Subcutaneous abdominal adipose tissue (tissue), 5 donors: ENCODE measurements around the gene PRPF39.
A peak's percentile ranks its signal among the peaks of the same experiment; 100 is the strongest.

ENCODE experiments used
- H3K27ac ChIP-seq: one replicate; pipeline ENCODE4 v1.7.0; 2013; ENCODE audit warnings: low read depth, mild to moderate bottlenecking, inconsistent platforms, low read length, moderate library complexity
- H3K27me3 ChIP-seq, 5 donors: one replicate each; pipeline ENCODE4 v1.7.0; 2013; ENCODE audit warnings: low read length in 5 of 5, inconsistent platforms in 1 of 5; ENCODE audit not compliant: control insufficient read depth in 5 of 5, insufficient read depth in 4 of 5
- H3K36me3 ChIP-seq, 5 donors: one replicate each; pipeline ENCODE4 v1.7.0; 2013; ENCODE audit warnings: low read length in 5 of 5; ENCODE audit not compliant: control insufficient read depth in 5 of 5, insufficient read depth in 5 of 5
- H3K4me1 ChIP-seq, 5 donors: one replicate each; pipeline ENCODE4 v1.7.0; 2013; ENCODE audit warnings: low read length in 5 of 5, mild to moderate bottlenecking in 3 of 5, moderate library complexity in 1 of 5; ENCODE audit not compliant: control insufficient read depth in 5 of 5, insufficient read depth in 5 of 5
- H3K4me3 ChIP-seq, 5 donors: one replicate each; pipeline ENCODE4 v1.7.0; 2013; ENCODE audit warnings: low read length in 5 of 5, low read depth in 1 of 5
- H3K9ac ChIP-seq, 5 donors: one replicate each; pipeline ENCODE4 v1.7.0; 2013; ENCODE audit warnings: low read length in 5 of 5, mild to moderate bottlenecking in 4 of 5, moderate library complexity in 3 of 5
- H3K9me3 ChIP-seq, 5 donors: one replicate each; pipeline ENCODE4 v1.7.0; 2013; ENCODE audit warnings: low read length in 5 of 5; ENCODE audit not compliant: control insufficient read depth in 5 of 5
- donor health status: healthy.
- donor health status: healthy.
- donor health status: healthy.
- donor health status: healthy.
- donor health status: healthy.

Gene PRPF39, protein sequence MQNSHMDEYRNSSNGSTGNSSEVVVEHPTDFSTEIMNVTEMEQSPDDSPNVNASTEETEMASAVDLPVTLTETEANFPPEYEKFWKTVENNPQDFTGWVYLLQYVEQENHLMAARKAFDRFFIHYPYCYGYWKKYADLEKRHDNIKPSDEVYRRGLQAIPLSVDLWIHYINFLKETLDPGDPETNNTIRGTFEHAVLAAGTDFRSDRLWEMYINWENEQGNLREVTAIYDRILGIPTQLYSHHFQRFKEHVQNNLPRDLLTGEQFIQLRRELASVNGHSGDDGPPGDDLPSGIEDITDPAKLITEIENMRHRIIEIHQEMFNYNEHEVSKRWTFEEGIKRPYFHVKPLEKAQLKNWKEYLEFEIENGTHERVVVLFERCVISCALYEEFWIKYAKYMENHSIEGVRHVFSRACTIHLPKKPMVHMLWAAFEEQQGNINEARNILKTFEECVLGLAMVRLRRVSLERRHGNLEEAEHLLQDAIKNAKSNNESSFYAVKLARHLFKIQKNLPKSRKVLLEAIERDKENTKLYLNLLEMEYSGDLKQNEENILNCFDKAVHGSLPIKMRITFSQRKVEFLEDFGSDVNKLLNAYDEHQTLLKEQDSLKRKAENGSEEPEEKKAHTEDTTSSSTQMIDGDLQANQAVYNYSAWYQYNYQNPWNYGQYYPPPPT

DNA sequence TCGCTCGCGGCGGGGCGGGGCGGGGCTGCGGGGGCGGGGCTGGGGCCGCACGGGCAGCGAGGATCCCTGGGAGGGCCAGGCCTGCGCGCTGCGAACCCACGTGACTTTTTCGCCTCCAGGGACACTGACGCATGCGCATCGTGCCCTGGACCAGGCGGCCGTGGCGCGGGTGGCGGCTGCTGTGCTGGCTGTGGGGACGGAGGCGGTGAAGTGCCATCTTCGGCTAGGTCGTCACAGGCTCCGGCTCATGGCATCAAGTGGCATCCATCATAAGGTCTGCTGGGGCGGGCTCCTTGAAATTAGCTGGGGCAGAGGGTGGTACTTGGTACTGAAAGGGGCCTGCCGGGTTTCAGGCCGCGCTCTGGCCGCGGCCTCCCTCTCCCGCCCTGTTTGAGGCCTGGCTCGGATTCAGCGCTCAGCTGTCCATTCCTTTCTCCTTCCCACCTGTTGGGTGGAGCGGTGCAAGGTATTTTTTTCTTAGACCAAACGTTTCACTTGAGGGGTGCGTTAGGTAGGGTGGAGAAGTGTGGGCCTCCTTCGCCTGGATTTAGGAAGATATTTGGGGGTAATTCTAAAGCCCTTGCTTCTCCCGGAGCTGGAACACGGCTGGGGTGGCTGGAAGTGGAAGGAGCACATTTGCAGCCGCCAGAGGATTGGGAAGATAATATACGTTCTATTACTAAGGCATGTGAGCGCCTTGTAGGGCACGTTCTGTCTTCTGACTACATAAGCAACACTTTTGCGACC, at the start of gene PRPF39:
TSS of gene PRPF39 (plus strand) at position 141 of the 747 bp plus-strand sequence. CDS start 11,124 bp downstream, outside the sequence.
- H3K27me3 ChIP-seq: no peaks in the 10 kb centered on the region
- peak within 1 kb of the TSS; percentile 64 to 94 (median 89) for H3K9ac ChIP-seq
- H3K9me3 ChIP-seq: no peaks in the 10 kb centered on the region
- no peaks in the 10 kb centered on the region for H3K36me3 ChIP-seq
- H3K27ac ChIP-seq: peak within 1 kb of the TSS; percentile 83
- H3K4me3 ChIP-seq: peak within 1 kb of the TSS; percentile 81 to 94 (median 85)
- peaks cover 0 to 35% (median 27%) of the 10 kb centered on the region in 5 donors for H3K4me1 ChIP-seq

DNA sequence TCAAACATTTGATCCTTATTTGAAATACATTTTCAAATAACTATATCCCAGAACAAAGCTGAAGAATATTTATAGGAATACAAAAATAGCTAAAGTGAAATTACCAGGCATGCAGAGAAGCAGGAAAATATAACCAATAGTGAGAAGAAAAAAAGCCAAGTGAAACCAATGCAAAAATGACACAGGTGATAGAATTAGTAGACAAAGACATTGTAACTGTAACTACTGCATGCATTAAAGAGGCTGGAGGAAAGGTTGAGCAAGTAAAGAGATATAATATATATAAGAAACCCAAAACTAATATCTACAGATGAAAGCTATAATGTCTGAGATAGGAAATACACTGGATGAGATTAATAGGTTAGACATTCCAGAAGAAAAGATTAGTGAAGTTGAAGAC, 49.2 kb upstream of the PRPF39 start:
- Histone ChIP-seq H3K4me1 (peaks cover 0 to 2% (median 0%) of the 10 kb centered on the region in 5 donors), H3K27me3 (no peaks in the 10 kb centered on the region), H3K27ac (no peak overlapping the region), H3K9me3 (no peaks in the 10 kb centered on the region), H3K36me3 (peaks cover 27 to 49% (median 40%) of the 10 kb centered on the region in 5 donors), H3K9ac (no peak overlapping the region), H3K4me3 (no peak overlapping the region)

DNA sequence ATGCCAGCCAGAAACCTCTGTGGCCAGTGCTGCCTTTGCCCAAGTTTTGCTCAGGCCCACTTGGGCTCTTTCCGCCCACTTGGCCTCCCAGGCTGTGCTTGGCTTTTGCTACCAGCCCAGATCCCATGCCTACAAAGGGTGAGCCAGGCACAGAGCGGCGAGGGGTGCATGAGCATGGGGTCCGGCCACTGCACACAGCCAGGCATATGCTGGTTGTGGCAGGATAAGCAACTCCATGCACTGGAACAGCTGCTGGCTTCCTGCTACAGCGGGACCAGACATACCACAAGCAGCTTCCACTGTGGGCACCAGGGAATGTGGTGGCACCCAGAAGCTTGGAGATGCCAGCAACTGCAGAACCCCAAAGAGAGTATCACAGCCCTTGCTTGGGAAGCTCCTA, 45.7 kb upstream of the PRPF39 start:
- H3K9ac ChIP-seq: no peak overlapping the region

DNA sequence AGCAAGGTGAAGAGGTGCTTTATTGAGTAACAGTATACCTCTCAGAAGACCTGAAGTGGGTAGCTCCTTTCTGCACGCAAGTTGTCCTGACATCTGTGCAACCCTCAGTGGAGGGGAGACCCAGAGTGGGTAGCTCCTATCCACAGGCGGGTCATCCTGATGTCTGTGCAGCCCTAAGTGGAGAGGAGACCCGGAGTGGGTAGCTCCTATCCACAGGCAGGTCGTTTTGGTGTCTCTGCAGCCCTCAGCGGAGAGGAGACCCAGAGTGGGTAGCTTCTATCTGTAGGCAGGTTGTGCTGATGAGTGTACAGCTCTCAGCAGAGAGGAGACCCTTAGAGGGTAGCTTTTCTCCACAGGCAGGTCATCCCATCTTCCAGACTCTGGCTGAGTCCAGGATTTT, 45.1 kb upstream of the PRPF39 start:
- H3K9ac ChIP-seq: no peak overlapping the region
- peaks cover 11 to 42% (median 31%) of the 10 kb centered on the region in 5 donors for H3K36me3 ChIP-seq
- no peaks in the 10 kb centered on the region for H3K9me3 ChIP-seq
- H3K4me1 ChIP-seq: peaks cover 0 to 2% (median 0%) of the 10 kb centered on the region in 5 donors
- no peak overlapping the region for H3K4me3 ChIP-seq
- H3K27me3 ChIP-seq: no peaks in the 10 kb centered on the region
- H3K27ac ChIP-seq: no peak overlapping the region

More for the DNA sequence above, 45.7 kb upstream of the PRPF39 start:
- H3K27me3 ChIP-seq: no peaks in the 10 kb centered on the region
- peaks cover 11 to 46% (median 35%) of the 10 kb centered on the region in 5 donors for H3K36me3 ChIP-seq
- H3K9me3 ChIP-seq: no peaks in the 10 kb centered on the region
- no peak overlapping the region for H3K27ac ChIP-seq
- H3K4me3 ChIP-seq: no peak overlapping the region
- peaks cover 0 to 2% (median 0%) of the 10 kb centered on the region in 5 donors for H3K4me1 ChIP-seq

DNA sequence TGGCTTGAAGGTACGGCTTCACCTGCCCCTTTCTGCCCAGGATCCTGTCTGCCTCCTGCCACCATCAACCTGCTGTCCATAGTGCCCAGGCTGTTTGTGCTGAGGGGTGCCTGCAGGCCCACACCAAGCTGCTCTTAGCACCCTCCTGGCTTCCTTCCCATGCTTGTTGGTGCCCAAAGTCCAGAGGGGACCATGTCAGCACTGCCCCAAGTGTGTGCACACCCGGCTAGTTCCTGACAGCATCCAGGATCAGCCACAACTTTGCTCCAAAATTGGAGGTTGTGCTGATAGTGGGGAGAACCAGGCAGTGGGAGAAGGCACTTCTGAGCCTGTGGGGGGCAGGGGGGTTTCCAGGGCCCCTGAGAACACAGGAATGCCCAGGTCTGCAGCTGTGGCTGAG, 44.5 kb upstream of the PRPF39 start:
- Histone ChIP-seq H3K36me3 (peaks cover 7 to 37% (median 29%) of the 10 kb centered on the region in 5 donors), H3K27ac (no peak overlapping the region), H3K9me3 (no peaks in the 10 kb centered on the region), H3K9ac (no peak overlapping the region), H3K4me3 (no peak overlapping the region), H3K27me3 (no peaks in the 10 kb centered on the region), H3K4me1 (peaks cover 0 to 2% (median 0%) of the 10 kb centered on the region in 5 donors)

DNA sequence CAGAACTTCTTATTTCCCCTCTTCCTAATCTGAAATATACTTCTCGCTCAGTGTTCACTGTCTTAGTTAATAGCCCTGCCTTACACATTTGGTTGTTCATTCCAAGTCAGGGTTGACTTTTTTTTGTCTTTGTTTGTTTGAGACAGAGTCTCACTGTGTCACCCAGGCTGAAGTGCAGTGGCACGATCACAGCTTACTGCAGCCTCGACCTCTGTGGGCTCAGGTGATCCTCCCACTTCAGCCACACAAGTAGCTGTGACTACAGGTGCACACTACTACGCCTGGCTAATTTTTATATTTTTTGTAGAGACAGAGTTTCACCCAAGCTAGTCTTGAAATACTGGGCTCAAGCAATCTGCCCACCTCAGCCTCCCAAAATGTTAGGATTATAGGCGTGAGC, 42.3 kb upstream of the PRPF39 start:
- Histone ChIP-seq H3K4me1 (peaks cover 0 to 2% (median 0%) of the 10 kb centered on the region in 5 donors), H3K36me3 (peaks cover 8 to 38% (median 35%) of the 10 kb centered on the region in 5 donors), H3K27ac (no peak overlapping the region), H3K27me3 (no peaks in the 10 kb centered on the region), H3K9me3 (no peaks in the 10 kb centered on the region), H3K9ac (no peak overlapping the region), H3K4me3 (no peak overlapping the region)

DNA sequence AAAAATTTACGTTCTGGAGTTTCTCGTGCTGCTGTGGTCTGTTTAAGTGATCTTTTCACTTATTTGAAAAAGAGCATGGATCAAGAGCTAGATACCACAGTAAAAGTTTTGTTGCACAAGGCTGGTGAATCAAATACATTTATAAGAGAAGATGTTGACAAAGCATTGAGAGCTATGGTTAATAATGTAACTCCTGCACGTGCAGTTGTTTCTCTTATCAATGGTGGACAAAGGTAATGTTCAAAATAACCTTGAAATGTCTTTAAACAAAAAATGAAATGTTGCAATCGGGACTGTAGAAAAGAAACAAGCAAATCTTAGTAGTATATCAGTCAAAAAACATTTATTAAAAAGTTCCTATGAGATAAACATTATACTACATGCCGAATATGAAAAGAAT, 39.3 kb upstream of the PRPF39 start:
- Histone ChIP-seq H3K27ac (no peak overlapping the region), H3K9me3 (no peaks in the 10 kb centered on the region), H3K36me3 (peaks cover 7 to 18% (median 16%) of the 10 kb centered on the region in 5 donors), H3K4me1 (no peaks in the 10 kb centered on the region), H3K4me3 (no peak overlapping the region), H3K27me3 (no peaks in the 10 kb centered on the region), H3K9ac (no peak overlapping the region)

DNA sequence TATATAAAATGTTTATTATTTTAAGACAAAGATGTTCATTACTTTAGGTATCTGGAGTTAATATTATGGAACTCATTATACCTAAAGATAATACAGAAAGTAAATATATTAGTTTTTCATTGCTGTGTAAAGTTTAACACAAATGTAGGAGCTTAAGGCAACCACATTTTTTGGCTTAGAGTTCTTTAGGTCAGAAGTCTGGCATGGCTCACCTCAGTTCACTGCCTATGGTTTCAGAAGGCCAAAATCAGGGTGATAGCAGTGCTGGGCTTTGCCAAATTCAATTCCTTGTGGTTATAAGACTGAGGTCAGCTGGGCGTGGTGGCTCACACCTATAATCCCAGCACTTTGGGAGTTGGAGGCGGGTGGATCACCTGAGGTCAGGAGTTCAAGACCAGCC, 35.5 kb upstream of the PRPF39 start:
- Histone ChIP-seq H3K4me1 (no peaks in the 10 kb centered on the region), H3K36me3 (peaks cover 13 to 28% (median 24%) of the 10 kb centered on the region in 5 donors), H3K9ac (no peak overlapping the region), H3K4me3 (no peak overlapping the region), H3K9me3 (no peaks in the 10 kb centered on the region), H3K27ac (no peak overlapping the region), H3K27me3 (no peaks in the 10 kb centered on the region)

DNA sequence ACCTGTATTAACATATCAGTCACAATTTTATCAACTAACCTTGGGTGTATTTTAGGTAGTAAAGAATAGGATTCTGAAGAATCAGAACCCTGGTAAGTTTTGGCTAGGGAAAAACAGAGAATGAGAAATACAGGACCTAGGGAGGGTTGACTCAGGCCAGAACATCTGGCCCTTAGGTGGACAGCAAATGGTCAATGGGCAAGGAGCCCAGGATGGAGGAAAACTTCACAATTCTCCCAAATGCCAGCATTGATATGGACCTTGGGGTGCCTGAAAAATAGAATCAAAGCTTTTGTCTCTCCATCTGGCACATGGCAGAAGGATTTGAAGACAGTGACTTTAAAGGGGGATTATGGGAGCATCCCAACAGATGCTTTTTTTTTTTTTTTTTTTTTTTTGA, 32.7 kb upstream of the PRPF39 start:
- H3K36me3 ChIP-seq: peaks cover 20 to 36% (median 26%) of the 10 kb centered on the region in 5 donors
- no peaks in the 10 kb centered on the region for H3K9me3 ChIP-seq
- no peak overlapping the region for H3K4me3 ChIP-seq
- no peaks in the 10 kb centered on the region for H3K4me1 ChIP-seq
- H3K9ac ChIP-seq: no peak overlapping the region
- no peaks in the 10 kb centered on the region for H3K27me3 ChIP-seq
- H3K27ac ChIP-seq: no peak overlapping the region
